HCT116 (cell line): Measurements from ENCODE around the gene ALB. TPM values are rescaled to one million over a fixed set of nuclear protein-coding genes. Genes with fewer than 3 reads are reported as not detected.

Experiments used
- ATAC-seq: fragments of 200-7000 bp; cut with Tn5 transposase; 2 replicates; pipeline ENCODE4 v1.9.1; 2020; ENCODE audit warnings: mild to moderate bottlenecking, moderate library complexity
- BruUV-seq: library from RNA; stranded (reverse); fragments of 400-500 nt; replicated peaks from 2 replicates; lab custom pipeline; 2021; lab: Mats Ljungman, UMichigan
- CTCF ChIA-PET: fragments of 300-600 bp; sonication (Branson Sonifier 250); formaldehyde crosslinking; loops from one replicate; lab custom pipeline; 2021; ENCODE audit warnings: antibody characterized with exemption; lab: Charles Lee
- POLR2A ChIA-PET: fragments of 300-600, 350-600 bp; sonication (Branson Sonifier 250); formaldehyde crosslinking; loops from one replicate; lab custom pipeline; 2021; ENCODE audit warnings: antibody characterized with exemption; lab: Charles Lee
- RAD21 ChIA-PET, 2 experiments: fragments of 300-600 bp; sonication (Branson Sonifier 250); formaldehyde crosslinking; loops; one replicate each; lab custom pipeline; 2023; ENCODE audit warnings: low total read pairs in 2 of 2; ENCODE audit not compliant: uncharacterized antibody in 2 of 2, unreplicated experiment in 2 of 2, low non-redundant PET in 1 of 2; lab: Charles Lee
- DNase-seq: peaks from one replicate; pipeline ENCODE4 v3.0.0-alpha.2; 2010; ENCODE audit warnings: low read depth, low spot score
- H2AFZ ChIP-seq: fragments of 200-600 bp; shearing (Covaris generic), sonication (generic); 2 replicates; pipeline ENCODE4 v1.6.1; 2017; ENCODE audit warnings: low read depth, mixed run types, mixed read lengths, antibody characterized with exemption, low read length; ENCODE audit not compliant: poor library complexity, severe bottlenecking
- H3K27ac ChIP-seq: 2 replicates; pipeline ENCODE4 v1.5.1; 2012; ENCODE audit warnings: low read depth, low read length
- H3K27me3 ChIP-seq: fragments of 200-600 bp; sonication (generic); 2 replicates; pipeline ENCODE4 v1.6.1; 2016; ENCODE audit warnings: mixed run types, low read length, mixed read lengths; ENCODE audit not compliant: insufficient read depth
- H3K36me3 ChIP-seq, 2 experiments: fragments of 200-500 bp in 1 of 2; fragments of 200-600 bp in 1 of 2; sonication (Bioruptor generic) in 1 of 2; sonication (generic) in 1 of 2; 2 replicates each; pipeline versions ENCODE4 v1.5.1 to v1.6.1; 2014 to 2016; ENCODE audit warnings: low read length in 2 of 2, inconsistent platforms in 1 of 2, mixed read lengths in 1 of 2, mixed run types in 1 of 2; ENCODE audit not compliant: insufficient read depth in 2 of 2, control insufficient read depth in 1 of 2
- H3K4me1 ChIP-seq, 2 experiments: fragments of 200-600 bp in 1 of 2; sonication (generic) in 1 of 2; 2 replicates each; pipeline versions ENCODE4 v1.5.1 to v1.6.1; 2012 to 2017; ENCODE audit warnings: low read length in 2 of 2, inconsistent platforms in 1 of 2, mild to moderate bottlenecking in 1 of 2, mixed read lengths in 1 of 2, mixed run types in 1 of 2, moderate library complexity in 1 of 2; ENCODE audit not compliant: insufficient read depth in 2 of 2, control insufficient read depth in 1 of 2
- H3K4me2 ChIP-seq: fragments of 200-600 bp; sonication (generic); 2 replicates; pipeline ENCODE4 v1.6.1; 2017; ENCODE audit warnings: mixed run types, low read length, mixed read lengths
- H3K4me3 ChIP-seq, 2 experiments: fragments of 200-600 bp in 1 of 2; sonication (generic) in 1 of 2; replicated peaks in 1 of 2; 2 replicates each; pipeline ENCODE4 v1.5.1; 2011 to 2016; ENCODE audit warnings: low read length in 2 of 2, control low read depth in 1 of 2, low read depth in 1 of 2, mild to moderate bottlenecking in 1 of 2, mixed read lengths in 1 of 2, mixed run types in 1 of 2
- H3K79me2 ChIP-seq: fragments of 200-600 bp; sonication (generic); 2 replicates; pipeline ENCODE4 v1.6.1; 2017; ENCODE audit warnings: mild to moderate bottlenecking, mixed run types, low read length, moderate library complexity, mixed read lengths; ENCODE audit not compliant: insufficient read depth
- H3K9ac ChIP-seq: fragments of 200-600 bp; sonication (generic); 2 replicates; pipeline ENCODE4 v1.6.1; 2016; ENCODE audit warnings: low read length, mixed read lengths
- H3K9me2 ChIP-seq: fragments of 200-600 bp; sonication (generic), shearing (Covaris generic); 2 replicates; pipeline ENCODE4 v1.6.1; 2017; ENCODE audit warnings: mixed run types, mild to moderate bottlenecking, moderate library complexity; ENCODE audit not compliant: insufficient read depth
- H3K9me3 ChIP-seq, 2 experiments: fragments of 200-500 bp in 1 of 2; fragments of 200-600 bp in 1 of 2; sonication (Bioruptor generic) in 1 of 2; sonication (generic) in 1 of 2; 2 replicates each; pipeline ENCODE4 v1.6.1; 2014 to 2017; ENCODE audit warnings: low read length in 2 of 2, mixed read lengths in 2 of 2, inconsistent platforms in 1 of 2, low read depth in 1 of 2, mild to moderate bottlenecking in 1 of 2, mixed run types in 1 of 2, moderate library complexity in 1 of 2; ENCODE audit not compliant: control insufficient read depth in 1 of 2, insufficient read depth in 1 of 2
- H4K20me1 ChIP-seq: fragments of 200-600 bp; sonication (generic), shearing (Covaris generic); 2 replicates; pipeline ENCODE4 v1.6.1; 2017; ENCODE audit warnings: mixed run types, mild to moderate bottlenecking, moderate library complexity; ENCODE audit not compliant: insufficient read depth
- CEBPB ChIP-seq: IDR thresholded peaks from 2 replicates; pipeline ENCODE4 v1.6.1; 2012; ENCODE audit warnings: low read depth
- EGR1 ChIP-seq: IDR thresholded peaks from 2 replicates; pipeline ENCODE4 v1.6.1; 2012; ENCODE audit warnings: low read depth
- ELF1 ChIP-seq: IDR thresholded peaks from 2 replicates; pipeline ENCODE4 v1.6.1; 2012; ENCODE audit warnings: low read depth, borderline replicate concordance
- EZH2 ChIP-seq: fragments of 200-600 bp; sonication (generic); IDR thresholded peaks from 2 replicates; pipeline ENCODE4 v1.6.1; 2017; ENCODE audit warnings: antibody characterized with exemption, mixed run types
- EZH2phosphoT487 ChIP-seq: fragments of 200-600 bp; IDR thresholded peaks from 2 replicates; pipeline ENCODE4 v1.6.1; 2018; ENCODE audit warnings: antibody characterized with exemption, borderline replicate concordance
- FOSL1 ChIP-seq: IDR thresholded peaks from 2 replicates; pipeline ENCODE4 v1.6.1; 2012; ENCODE audit warnings: low read depth
- JUND ChIP-seq: IDR thresholded peaks from 2 replicates; pipeline ENCODE4 v1.6.1; 2012
- POLR2A ChIP-seq: IDR thresholded peaks from 2 replicates; pipeline ENCODE4 v1.7.0; 2011; ENCODE audit warnings: borderline replicate concordance; ENCODE audit not compliant: insufficient read depth, insufficient read length; ENCODE audit errors: extremely low read depth
- SIN3A ChIP-seq: IDR thresholded peaks from 2 replicates; pipeline ENCODE4 v1.6.1; 2012; ENCODE audit warnings: low read depth
- YY1 ChIP-seq: IDR thresholded peaks from 2 replicates; pipeline ENCODE4 v1.6.1; 2011; ENCODE audit warnings: low read length, low read depth, moderate library complexity, mild to moderate bottlenecking; ENCODE audit not compliant: insufficient replicate concordance; ENCODE audit errors: extremely low read depth
- ZFX ChIP-seq: fragments of 450-650 bp; IDR thresholded peaks from 2 replicates; pipeline ENCODE4 v1.6.1; 2017
- ZNF274 ChIP-seq: fragments of 200-500 bp; sonication (Bioruptor generic); IDR thresholded peaks from 2 replicates; pipeline ENCODE4 v1.6.1; 2014; ENCODE audit warnings: mild to moderate bottlenecking, low read depth, low read length, inconsistent platforms
- intact Hi-C: fragments of 100-400 bp; cut with micrococcal nuclease; formaldehyde crosslinking; loops from 2 replicates; pipeline ENCODE4 v1.10.0; 2022
- total RNA-seq: library from RNA; stranded (reverse); gene quantifications from one replicate; pipeline ENCODE4 v1.2.1, GENCODE V29; 2021; ENCODE audit not compliant: unreplicated experiment
- TF ChIP-seq, protein P1 (sequence below): IDR thresholded peaks from 2 replicates; pipeline ENCODE4 v1.6.1; 2012
- TF ChIP-seq, protein P2 (sequence below): IDR thresholded peaks from 2 replicates; pipeline ENCODE4 v1.6.1; 2012; ENCODE audit warnings: low read depth
- TF ChIP-seq, protein P3 (sequence below): IDR thresholded peaks from 2 replicates; pipeline ENCODE4 v1.6.1; 2011; ENCODE audit warnings: mild to moderate bottlenecking, low read length, moderate library complexity; ENCODE audit not compliant: insufficient replicate concordance; ENCODE audit errors: extremely low read depth
- TF ChIP-seq, protein P4 (sequence below): IDR thresholded peaks from 2 replicates; pipeline ENCODE4 v1.6.1; 2012
- TF ChIP-seq, protein P5 (sequence below), 3 experiments: fragments of 200-600 bp in 1 of 3; sonication (generic) in 1 of 3; IDR thresholded peaks in 2 of 3; conservative IDR thresholded peaks in 1 of 3; 2 replicates each; pipeline ENCODE4 v1.5.1; 2012 to 2017; ENCODE audit warnings: low read depth in 2 of 3, low read length in 2 of 3, antibody characterized with exemption in 1 of 3, borderline replicate concordance in 1 of 3, control low read depth in 1 of 3, mild to moderate bottlenecking in 1 of 3, mixed read lengths in 1 of 3, mixed run types in 1 of 3, moderate library complexity in 1 of 3; ENCODE audit not compliant: insufficient read depth in 1 of 3

The ALB gene
- total RNA-seq, 1 experiment from 2014 or later, result 26.7 TPM

DNA sequence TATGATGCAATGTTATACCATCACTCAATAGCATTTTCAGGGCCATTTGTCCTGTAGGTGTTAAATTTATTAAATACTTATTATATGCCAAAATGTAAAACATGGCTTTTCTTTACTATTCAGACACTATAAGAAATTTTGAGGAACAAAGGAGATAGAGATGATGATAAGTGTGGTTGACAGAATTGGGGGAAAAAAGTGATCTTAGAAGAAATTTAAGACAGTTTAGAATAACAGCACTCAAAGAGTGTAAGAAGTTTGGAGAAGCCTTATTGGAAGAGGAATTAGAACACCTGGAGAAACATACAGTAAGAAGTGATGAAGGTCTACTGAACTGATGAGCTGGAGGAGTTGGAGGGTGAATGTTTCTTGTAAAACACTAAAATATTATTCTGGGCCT, 19.1 kb downstream of the ALB start:
- H3K4me3 ChIP-seq, result no peak overlapping the region
- ATAC-seq, result no peak
- TF ChIP-seq YY1, result no peak
- TF ChIP-seq ELF1, result no peak
- TF ChIP-seq JUND, result no peak
- no peak for TF ChIP-seq ZFX
- no peak for TF ChIP-seq EGR1
- no peak for TF ChIP-seq ZNF274
- no peak for TF ChIP-seq POLR2A
- TF ChIP-seq EZH2, result no peak
- TF ChIP-seq, protein P1, sequence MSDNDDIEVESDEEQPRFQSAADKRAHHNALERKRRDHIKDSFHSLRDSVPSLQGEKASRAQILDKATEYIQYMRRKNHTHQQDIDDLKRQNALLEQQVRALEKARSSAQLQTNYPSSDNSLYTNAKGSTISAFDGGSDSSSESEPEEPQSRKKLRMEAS, result no peak
- TF ChIP-seq SIN3A, result no peak
- no peak for TF ChIP-seq CEBPB
- no peak for TF ChIP-seq FOSL1
- TF ChIP-seq, protein P2, sequence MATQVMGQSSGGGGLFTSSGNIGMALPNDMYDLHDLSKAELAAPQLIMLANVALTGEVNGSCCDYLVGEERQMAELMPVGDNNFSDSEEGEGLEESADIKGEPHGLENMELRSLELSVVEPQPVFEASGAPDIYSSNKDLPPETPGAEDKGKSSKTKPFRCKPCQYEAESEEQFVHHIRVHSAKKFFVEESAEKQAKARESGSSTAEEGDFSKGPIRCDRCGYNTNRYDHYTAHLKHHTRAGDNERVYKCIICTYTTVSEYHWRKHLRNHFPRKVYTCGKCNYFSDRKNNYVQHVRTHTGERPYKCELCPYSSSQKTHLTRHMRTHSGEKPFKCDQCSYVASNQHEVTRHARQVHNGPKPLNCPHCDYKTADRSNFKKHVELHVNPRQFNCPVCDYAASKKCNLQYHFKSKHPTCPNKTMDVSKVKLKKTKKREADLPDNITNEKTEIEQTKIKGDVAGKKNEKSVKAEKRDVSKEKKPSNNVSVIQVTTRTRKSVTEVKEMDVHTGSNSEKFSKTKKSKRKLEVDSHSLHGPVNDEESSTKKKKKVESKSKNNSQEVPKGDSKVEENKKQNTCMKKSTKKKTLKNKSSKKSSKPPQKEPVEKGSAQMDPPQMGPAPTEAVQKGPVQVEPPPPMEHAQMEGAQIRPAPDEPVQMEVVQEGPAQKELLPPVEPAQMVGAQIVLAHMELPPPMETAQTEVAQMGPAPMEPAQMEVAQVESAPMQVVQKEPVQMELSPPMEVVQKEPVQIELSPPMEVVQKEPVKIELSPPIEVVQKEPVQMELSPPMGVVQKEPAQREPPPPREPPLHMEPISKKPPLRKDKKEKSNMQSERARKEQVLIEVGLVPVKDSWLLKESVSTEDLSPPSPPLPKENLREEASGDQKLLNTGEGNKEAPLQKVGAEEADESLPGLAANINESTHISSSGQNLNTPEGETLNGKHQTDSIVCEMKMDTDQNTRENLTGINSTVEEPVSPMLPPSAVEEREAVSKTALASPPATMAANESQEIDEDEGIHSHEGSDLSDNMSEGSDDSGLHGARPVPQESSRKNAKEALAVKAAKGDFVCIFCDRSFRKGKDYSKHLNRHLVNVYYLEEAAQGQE, result no peak
- TF ChIP-seq, protein P3, sequence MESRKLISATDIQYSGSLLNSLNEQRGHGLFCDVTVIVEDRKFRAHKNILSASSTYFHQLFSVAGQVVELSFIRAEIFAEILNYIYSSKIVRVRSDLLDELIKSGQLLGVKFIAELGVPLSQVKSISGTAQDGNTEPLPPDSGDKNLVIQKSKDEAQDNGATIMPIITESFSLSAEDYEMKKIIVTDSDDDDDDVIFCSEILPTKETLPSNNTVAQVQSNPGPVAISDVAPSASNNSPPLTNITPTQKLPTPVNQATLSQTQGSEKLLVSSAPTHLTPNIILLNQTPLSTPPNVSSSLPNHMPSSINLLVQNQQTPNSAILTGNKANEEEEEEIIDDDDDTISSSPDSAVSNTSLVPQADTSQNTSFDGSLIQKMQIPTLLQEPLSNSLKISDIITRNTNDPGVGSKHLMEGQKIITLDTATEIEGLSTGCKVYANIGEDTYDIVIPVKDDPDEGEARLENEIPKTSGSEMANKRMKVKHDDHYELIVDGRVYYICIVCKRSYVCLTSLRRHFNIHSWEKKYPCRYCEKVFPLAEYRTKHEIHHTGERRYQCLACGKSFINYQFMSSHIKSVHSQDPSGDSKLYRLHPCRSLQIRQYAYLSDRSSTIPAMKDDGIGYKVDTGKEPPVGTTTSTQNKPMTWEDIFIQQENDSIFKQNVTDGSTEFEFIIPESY, result no peak
- TF ChIP-seq, protein P4, sequence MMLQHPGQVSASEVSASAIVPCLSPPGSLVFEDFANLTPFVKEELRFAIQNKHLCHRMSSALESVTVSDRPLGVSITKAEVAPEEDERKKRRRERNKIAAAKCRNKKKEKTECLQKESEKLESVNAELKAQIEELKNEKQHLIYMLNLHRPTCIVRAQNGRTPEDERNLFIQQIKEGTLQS, result no peak
- TF ChIP-seq EZH2phosphoT487, result no peak
- TF ChIP-seq, protein P5, sequence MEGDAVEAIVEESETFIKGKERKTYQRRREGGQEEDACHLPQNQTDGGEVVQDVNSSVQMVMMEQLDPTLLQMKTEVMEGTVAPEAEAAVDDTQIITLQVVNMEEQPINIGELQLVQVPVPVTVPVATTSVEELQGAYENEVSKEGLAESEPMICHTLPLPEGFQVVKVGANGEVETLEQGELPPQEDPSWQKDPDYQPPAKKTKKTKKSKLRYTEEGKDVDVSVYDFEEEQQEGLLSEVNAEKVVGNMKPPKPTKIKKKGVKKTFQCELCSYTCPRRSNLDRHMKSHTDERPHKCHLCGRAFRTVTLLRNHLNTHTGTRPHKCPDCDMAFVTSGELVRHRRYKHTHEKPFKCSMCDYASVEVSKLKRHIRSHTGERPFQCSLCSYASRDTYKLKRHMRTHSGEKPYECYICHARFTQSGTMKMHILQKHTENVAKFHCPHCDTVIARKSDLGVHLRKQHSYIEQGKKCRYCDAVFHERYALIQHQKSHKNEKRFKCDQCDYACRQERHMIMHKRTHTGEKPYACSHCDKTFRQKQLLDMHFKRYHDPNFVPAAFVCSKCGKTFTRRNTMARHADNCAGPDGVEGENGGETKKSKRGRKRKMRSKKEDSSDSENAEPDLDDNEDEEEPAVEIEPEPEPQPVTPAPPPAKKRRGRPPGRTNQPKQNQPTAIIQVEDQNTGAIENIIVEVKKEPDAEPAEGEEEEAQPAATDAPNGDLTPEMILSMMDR (IDR thresholded peaks at IDR 0.05 in 2 of 3, conservative IDR thresholded peaks at IDR 0.05 in 1 of 3; ENCODE audit: borderline replicate concordance in 1 of 3, insufficient read depth in 1 of 3, low read depth in 2 of 3, low read length in 2 of 3), result no peak
- TF ChIP-seq, all 23 proteins: peak for 0
- Histone ChIP-seq H3K79me2 (no peaks in the 10 kb centered on the region), H3K4me1 (no peaks in the 10 kb centered on the region), H3K27me3 (no peaks in the 10 kb centered on the region), H3K36me3 (no peaks in the 10 kb centered on the region), H3K9me2 (no peaks in the 10 kb centered on the region), H2AFZ (no peak overlapping the region), H3K9me3 (no peaks in the 10 kb centered on the region), H3K9ac (no peak overlapping the region), H4K20me1 (no peaks in the 10 kb centered on the region), H3K4me2 (no peak overlapping the region), H3K27ac (no peak overlapping the region)
- POLR2A ChIA-PET, result no interaction called here
- DNase-seq, result no peak
- no TSS peak for BruUV-seq
- CTCF ChIA-PET, result no interaction called here
- RAD21 ChIA-PET, result no interaction called here
- intact Hi-C loops, result no loop called here
